HK-2 (cell line): ENCODE measurements around the gene HES1.
"Not testable (repeated sequence)": the region's sequence is repeated elsewhere in the genome, so short reads cannot be mapped to it uniquely, and the experiment has no call there.

Experiments used
- DNase-seq: peaks from one replicate; pipeline ENCODE4 v3.0.0-alpha.2; 2018; ENCODE audit not compliant: unreplicated experiment

The HES1 gene

GRCh38 chr3:194141415-194142155, 5.6 kb downstream of the HES1 start:
- DNase-seq: peak; percentile 89

GRCh38 chr3:194142156-194142910, 6.4 kb downstream of the HES1 start:
- DNase-seq: peak; percentile 18

GRCh38 chr3:194145702-194146101, 9.8 kb downstream of the HES1 start:
- DNase-seq: no peak

GRCh38 chr3:194147679-194148078, 11.7 kb downstream of the HES1 start:
- no peak for DNase-seq

- no peak for DNase-seq
Measured at GRCh38 chr3:194148383-194148782, 12.4 kb downstream of the HES1 start.

- DNase-seq: no peak
Measured at GRCh38 chr3:194150252-194150934, 14.4 kb downstream of the HES1 start.

GRCh38 chr3:194150935-194151302, 15.0 kb downstream of the HES1 start:
- not testable (repeated sequence) for DNase-seq

- no peak for DNase-seq
Measured at GRCh38 chr3:194154346-194154745, 18.4 kb downstream of the HES1 start.

GRCh38 chr3:194156095-194156494, 20.1 kb downstream of the HES1 start:
- DNase-seq: no peak

- peak; percentile 8 for DNase-seq
Measured at GRCh38 chr3:194158942-194159439, 23.0 kb downstream of the HES1 start.

- DNase-seq: no peak
Measured at GRCh38 chr3:194160158-194160557, 24.2 kb downstream of the HES1 start.

- DNase-seq: no peak
Measured at GRCh38 chr3:194161131-194162045, 25.4 kb downstream of the HES1 start.

GRCh38 chr3:194162070-194162678, 26.2 kb downstream of the HES1 start:
- DNase-seq: no peak

GRCh38 chr3:194162817-194163584, 27.1 kb downstream of the HES1 start:
- no peak for DNase-seq

GRCh38 chr3:194163697-194164096, 27.7 kb downstream of the HES1 start:
- no peak for DNase-seq

GRCh38 chr3:194164861-194165260, 28.9 kb downstream of the HES1 start:
- DNase-seq: no peak

- DNase-seq: no peak
Measured at GRCh38 chr3:194165271-194166018, 29.5 kb downstream of the HES1 start.

GRCh38 chr3:194166682-194167479, 30.9 kb downstream of the HES1 start:
- DNase-seq: no peak
